Calu3 (cell line): ENCODE data around the gene C6orf62. TPM values are rescaled to one million over a fixed set of nuclear protein-coding genes. Genes with fewer than 3 reads are reported as not detected.
"Not testable (repeated sequence)": the region's sequence is repeated elsewhere in the genome, so short reads cannot be mapped to it uniquely, and the experiment has no call there.

Source experiments
- BruUV-seq: library from RNA; stranded (reverse); fragments of 400-500 nt; replicated peaks from 2 replicates; lab custom pipeline; 2021; lab: Mats Ljungman, UMichigan
- CTCF ChIA-PET: fragments of 300-600 bp; sonication (Branson Sonifier 250); formaldehyde crosslinking; loops from one replicate; lab custom pipeline; 2022; ENCODE audit warnings: antibody characterized with exemption; lab: Charles Lee
- DNase-seq: peaks from one replicate; pipeline ENCODE4 v3.0.0; 2022
- H3K27ac Mint-ChIP-seq: one replicate; pipeline ENCODE4 v1.8.0; 2022; ENCODE audit warnings: mixed read lengths; ENCODE audit not compliant: unreplicated experiment
- H3K27me3 Mint-ChIP-seq: one replicate; pipeline ENCODE4 v1.8.0; 2022; ENCODE audit warnings: mixed read lengths; ENCODE audit not compliant: unreplicated experiment
- H3K36me3 Mint-ChIP-seq: one replicate; pipeline ENCODE4 v1.8.0; 2022; ENCODE audit warnings: mild to moderate bottlenecking, moderate library complexity, mixed read lengths; ENCODE audit not compliant: insufficient read depth, unreplicated experiment
- H3K4me1 Mint-ChIP-seq: one replicate; pipeline ENCODE4 v1.8.0; 2022; ENCODE audit warnings: mild to moderate bottlenecking, low read depth, mixed read lengths; ENCODE audit not compliant: unreplicated experiment
- H3K4me3 Mint-ChIP-seq: one replicate; pipeline ENCODE4 v1.8.0; 2022; ENCODE audit warnings: mild to moderate bottlenecking, low read depth, moderate library complexity, mixed read lengths; ENCODE audit not compliant: unreplicated experiment
- H3K9me3 Mint-ChIP-seq: one replicate; pipeline ENCODE4 v1.8.0; 2022; ENCODE audit warnings: low read depth, mixed read lengths; ENCODE audit not compliant: unreplicated experiment
- intact Hi-C: fragments of 100-400 bp; cut with micrococcal nuclease; formaldehyde crosslinking; loops from one replicate; pipeline ENCODE4 v1.10.0; 2022; ENCODE audit not compliant: unreplicated experiment
- total RNA-seq: library from RNA; stranded (reverse); gene quantifications from 2 replicates; pipeline ENCODE4 v1.2.3, GENCODE V29; 2022
- TF ChIP-seq, protein P1 (sequence below): fragments of 200-600 bp; IDR thresholded peaks from one replicate; pipeline ENCODE4 v1.8.0; 2022; ENCODE audit warnings: antibody characterized with exemption; ENCODE audit not compliant: unreplicated experiment

Gene C6orf62
- total RNA-seq, 1 experiment from 2014 or later, result 334 TPM

DNA sequence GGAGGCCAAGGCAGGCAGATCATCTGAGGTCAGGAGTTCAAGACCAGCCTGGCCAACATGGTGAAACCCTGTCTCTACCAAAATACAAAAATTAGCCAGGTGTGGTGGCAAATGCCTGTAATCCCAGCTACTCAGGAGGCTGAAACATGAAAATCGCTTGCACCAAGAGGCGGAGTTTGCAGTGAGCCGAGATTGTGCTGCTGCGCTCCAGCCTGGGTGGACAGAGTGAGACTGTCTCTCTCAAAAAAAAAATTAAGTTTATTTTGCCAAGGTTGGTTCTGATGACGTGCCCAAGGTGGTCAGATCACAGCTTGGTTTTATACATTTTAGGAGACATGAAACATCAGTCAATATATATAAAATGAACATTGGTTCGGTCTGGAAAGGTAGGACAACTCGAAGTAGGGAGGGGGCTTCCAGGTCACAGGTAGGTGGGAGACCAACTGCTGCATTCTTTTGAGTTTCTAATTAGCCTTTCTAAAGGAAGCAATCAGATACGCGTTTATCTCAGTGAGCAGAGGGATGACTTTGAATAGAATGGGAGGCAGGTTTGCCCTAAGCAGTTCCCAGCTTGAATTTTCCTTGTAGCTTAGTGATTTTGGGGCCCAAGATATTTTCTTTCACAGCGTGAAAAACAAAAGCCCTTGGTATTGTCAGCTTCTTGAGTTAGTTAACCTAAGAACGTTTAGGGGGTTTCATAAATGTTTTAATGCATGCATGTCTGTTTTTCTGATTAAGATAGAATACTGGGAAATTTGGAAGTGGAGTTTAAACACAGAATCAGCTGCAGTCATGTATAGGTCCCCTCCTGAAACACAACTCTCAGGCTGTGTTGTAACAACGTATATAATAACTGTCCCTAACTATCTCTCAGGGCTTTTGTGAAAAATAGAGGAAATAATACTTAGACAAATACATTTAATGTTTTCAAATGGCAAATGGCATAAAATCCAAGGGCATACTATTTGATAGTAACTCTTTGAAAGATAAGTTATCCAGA lies 35.4 kb downstream of the C6orf62 start:
- no peak overlapping the region for H3K4me3 Mint-ChIP-seq
- H3K36me3 Mint-ChIP-seq, result peaks cover 6% of the 10 kb centered on the region
- TF ChIP-seq, protein P1, sequence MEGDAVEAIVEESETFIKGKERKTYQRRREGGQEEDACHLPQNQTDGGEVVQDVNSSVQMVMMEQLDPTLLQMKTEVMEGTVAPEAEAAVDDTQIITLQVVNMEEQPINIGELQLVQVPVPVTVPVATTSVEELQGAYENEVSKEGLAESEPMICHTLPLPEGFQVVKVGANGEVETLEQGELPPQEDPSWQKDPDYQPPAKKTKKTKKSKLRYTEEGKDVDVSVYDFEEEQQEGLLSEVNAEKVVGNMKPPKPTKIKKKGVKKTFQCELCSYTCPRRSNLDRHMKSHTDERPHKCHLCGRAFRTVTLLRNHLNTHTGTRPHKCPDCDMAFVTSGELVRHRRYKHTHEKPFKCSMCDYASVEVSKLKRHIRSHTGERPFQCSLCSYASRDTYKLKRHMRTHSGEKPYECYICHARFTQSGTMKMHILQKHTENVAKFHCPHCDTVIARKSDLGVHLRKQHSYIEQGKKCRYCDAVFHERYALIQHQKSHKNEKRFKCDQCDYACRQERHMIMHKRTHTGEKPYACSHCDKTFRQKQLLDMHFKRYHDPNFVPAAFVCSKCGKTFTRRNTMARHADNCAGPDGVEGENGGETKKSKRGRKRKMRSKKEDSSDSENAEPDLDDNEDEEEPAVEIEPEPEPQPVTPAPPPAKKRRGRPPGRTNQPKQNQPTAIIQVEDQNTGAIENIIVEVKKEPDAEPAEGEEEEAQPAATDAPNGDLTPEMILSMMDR, result no peak
- intact Hi-C loops, result no loop called here
- CTCF ChIA-PET, result interaction anchor here (0.6 to 1.3 kb wide), 3 partner anchors 18 to 370 kb away, joined by 3 to 7 read pairs (median 4); no protein-coding TSS in a partner anchor
- BruUV-seq, result no TSS peak
- H3K27me3 Mint-ChIP-seq, result no peaks in the 10 kb centered on the region
- H3K4me1 Mint-ChIP-seq, result peaks cover 34% of the 10 kb centered on the region
- no peak for DNase-seq
- no peak overlapping the region for H3K27ac Mint-ChIP-seq
- H3K9me3 Mint-ChIP-seq, result no peaks in the 10 kb centered on the region

DNA sequence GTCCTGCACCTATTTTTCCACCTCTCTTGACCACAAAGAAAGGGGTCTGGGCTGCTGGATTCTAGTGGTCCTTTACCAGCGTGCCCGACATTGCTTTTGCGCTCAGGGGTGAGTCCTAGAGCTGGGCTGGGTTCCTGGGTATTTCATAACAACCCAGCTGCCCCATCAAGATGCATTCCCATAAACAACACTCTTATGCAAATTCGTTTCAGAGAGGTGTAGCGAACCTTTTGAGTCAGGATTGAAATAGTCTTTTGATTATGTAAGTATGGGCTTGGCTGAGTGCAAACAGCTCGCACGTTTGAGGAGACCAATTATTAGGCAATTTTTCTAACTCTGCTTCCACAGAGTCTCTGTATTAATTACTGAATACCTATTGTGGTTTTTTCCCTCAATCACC lies 38.4 kb downstream of the C6orf62 start:
- no peak for DNase-seq
- no TSS peak for BruUV-seq
- Mint-ChIP-seq H3K36me3 (peaks cover 8% of the 10 kb centered on the region), H3K27me3 (no peaks in the 10 kb centered on the region), H3K9me3 (no peaks in the 10 kb centered on the region), H3K4me1 (peaks cover 21% of the 10 kb centered on the region), H3K27ac (no peak overlapping the region), H3K4me3 (no peak overlapping the region)
- CTCF ChIA-PET, result interaction anchor here (0.6 kb wide), 1 partner anchor 1350 kb away, joined by 3 read pairs; no protein-coding TSS in a partner anchor
- TF ChIP-seq, protein P1, result no peak
- intact Hi-C loops, result no loop called here

GRCh38 chr6:24678792-24679352 lies 40.1 kb downstream of the C6orf62 start:
- intact Hi-C loops, H3K9me3 Mint-ChIP-seq, H3K27ac Mint-ChIP-seq, BruUV-seq, H3K4me3 Mint-ChIP-seq, CTCF ChIA-PET, DNase-seq, H3K27me3 Mint-ChIP-seq: not testable (repeated sequence)
- H3K4me1 Mint-ChIP-seq, result peaks cover 18% of the 10 kb centered on the region
- peaks cover 13% of the 10 kb centered on the region for H3K36me3 Mint-ChIP-seq

DNA sequence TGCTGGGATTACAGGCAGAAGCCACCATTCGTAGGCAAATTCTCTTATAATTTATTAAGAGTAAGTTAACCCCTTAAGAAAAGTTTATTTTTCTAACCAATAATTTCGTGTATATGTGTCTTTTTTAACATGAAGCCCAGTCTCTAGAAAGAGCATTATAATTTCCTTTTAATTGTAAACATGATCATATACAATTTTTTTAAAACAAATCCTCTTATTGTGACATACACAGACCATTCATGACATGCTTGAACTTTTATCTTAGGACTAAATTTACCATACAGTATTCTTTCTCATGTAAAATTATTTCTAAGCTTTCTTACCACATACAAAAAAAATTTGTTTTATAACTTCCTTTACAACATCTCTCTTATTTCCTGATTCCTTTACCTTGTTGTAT lies 45.3 kb downstream of the C6orf62 start:
- peaks cover 11% of the 10 kb centered on the region for H3K9me3 Mint-ChIP-seq
- intact Hi-C loops, result no loop called here
- no peak overlapping the region for H3K4me3 Mint-ChIP-seq
- peaks cover 4% of the 10 kb centered on the region for H3K4me1 Mint-ChIP-seq
- no peak overlapping the region for H3K27ac Mint-ChIP-seq
- H3K36me3 Mint-ChIP-seq, result peaks cover 17% of the 10 kb centered on the region
- CTCF ChIA-PET, result no interaction called here
- no TSS peak for BruUV-seq
- TF ChIP-seq, protein P1, result no peak
- no peaks in the 10 kb centered on the region for H3K27me3 Mint-ChIP-seq
- DNase-seq, result no peak
